K562 treated with DMSO at 1 percent for 24 hours (cell line): ENCODE measurements around the gene SSX1. TPM values are rescaled to one million over a fixed set of nuclear protein-coding genes. Genes with fewer than 3 reads are reported as not detected.

ENCODE experiments used
- total RNA-seq: library from RNA; unstranded; fragments of 300-600 nt; gene quantifications from 2 replicates; pipeline ENCODE4 v1.2.3, GENCODE V29; 2022; ENCODE audit warnings: low read depth; ENCODE audit not compliant: insufficient read depth

The SSX1 gene
- total RNA-seq = 80.4 and 98.9 TPM in 2 replicates

GRCh38 chrX:48255062-48255796 lies at the start of gene SSX1:
SSX1 (plus strand) TSS chrX:48255392; CDS start chrX:48257242, 1,850 bp downstream.

Other genes starting within 250 kb of the SSX1 start
- not detected in 2 replicates for gene SPACA5, start 248.4 kb upstream of the SSX1 start, total RNA-seq
- 0.44 TPM in 1 of 2 replicates, not detected in the other for gene ZNF630, start 183.8 kb upstream of the SSX1 start, total RNA-seq
- not detected in 2 replicates for gene SPACA5B, start 124.8 kb upstream of the SSX1 start, total RNA-seq
- 0.76 and 1.1 TPM in 2 replicates for gene SSX5, start 58.6 kb upstream of the SSX1 start, total RNA-seq
- 36.3 and 37.7 TPM in 2 replicates for gene SSX3, start 101.3 kb downstream of the SSX1 start, total RNA-seq
- 14.1 TPM in 1 of 2 replicates, not detected in the other for gene SSX4, start 128.1 kb downstream of the SSX1 start, total RNA-seq
- gene SSX4B, start 156.6 kb downstream of the SSX1 start, total RNA-seq = 9.5 and 22.0 TPM in 2 replicates
- 27.2 and 36.4 TPM in 2 replicates for gene SLC38A5, start 214.9 kb downstream of the SSX1 start, total RNA-seq
- gene FTSJ1, start 220.8 kb downstream of the SSX1 start, total RNA-seq = 45.6 and 45.9 TPM in 2 replicates